Measurements from ENCODE around the gene GLIS1. TPM values are rescaled to one million over a fixed set of nuclear protein-coding genes. Genes with fewer than 3 reads are reported as not detected.

Gene GLIS1
- total RNA-seq, 1 experiment from 2014 or later = 0.39 TPM

DNA sequence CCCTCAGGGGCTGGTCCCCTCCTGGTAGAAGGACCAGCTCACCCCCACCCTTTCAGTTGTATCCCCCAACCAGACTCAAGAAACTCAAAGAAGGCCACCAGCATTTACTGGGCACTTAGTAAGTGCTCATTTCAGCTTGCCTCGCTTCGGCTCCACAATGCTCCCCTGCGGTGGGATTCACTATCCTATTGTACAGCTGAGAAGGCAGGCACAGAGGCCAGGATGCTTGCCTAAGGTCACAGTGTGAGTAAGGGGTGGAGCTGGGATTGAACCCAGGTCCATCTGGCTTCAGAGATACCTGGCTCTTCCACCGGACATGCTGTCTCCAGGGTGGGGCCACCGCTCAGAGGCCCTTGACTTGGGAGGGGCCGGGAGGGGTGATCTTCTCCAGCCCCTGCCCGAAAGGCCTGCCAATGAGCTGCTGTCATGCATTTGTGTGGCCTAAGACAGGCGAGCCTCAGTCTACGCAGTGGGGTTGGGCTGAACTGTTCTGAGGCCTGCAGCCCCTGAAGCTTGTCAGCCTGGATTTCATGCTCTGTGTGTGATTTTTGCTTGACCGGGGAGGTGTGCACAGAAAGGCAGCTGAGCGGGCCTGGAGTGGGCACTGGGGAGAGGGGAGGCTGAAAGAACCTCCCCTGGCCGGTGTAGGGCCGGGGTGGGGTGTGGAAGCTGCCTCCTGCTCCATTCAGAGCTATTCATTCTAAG lies 231.7 kb downstream of the GLIS1 start:
- ATAC-seq = no peak
- H3K9me2 ChIP-seq (ENCODE audit: insufficient read depth) = no peaks in the 10 kb centered on the region
- H3K27me3 ChIP-seq (ENCODE audit: insufficient read depth, low read length) = no peaks in the 10 kb centered on the region
- no peak for TF ChIP-seq SIN3A (IDR thresholded peaks at IDR 0.05; ENCODE audit: low read depth)
- TF ChIP-seq, protein P1, sequence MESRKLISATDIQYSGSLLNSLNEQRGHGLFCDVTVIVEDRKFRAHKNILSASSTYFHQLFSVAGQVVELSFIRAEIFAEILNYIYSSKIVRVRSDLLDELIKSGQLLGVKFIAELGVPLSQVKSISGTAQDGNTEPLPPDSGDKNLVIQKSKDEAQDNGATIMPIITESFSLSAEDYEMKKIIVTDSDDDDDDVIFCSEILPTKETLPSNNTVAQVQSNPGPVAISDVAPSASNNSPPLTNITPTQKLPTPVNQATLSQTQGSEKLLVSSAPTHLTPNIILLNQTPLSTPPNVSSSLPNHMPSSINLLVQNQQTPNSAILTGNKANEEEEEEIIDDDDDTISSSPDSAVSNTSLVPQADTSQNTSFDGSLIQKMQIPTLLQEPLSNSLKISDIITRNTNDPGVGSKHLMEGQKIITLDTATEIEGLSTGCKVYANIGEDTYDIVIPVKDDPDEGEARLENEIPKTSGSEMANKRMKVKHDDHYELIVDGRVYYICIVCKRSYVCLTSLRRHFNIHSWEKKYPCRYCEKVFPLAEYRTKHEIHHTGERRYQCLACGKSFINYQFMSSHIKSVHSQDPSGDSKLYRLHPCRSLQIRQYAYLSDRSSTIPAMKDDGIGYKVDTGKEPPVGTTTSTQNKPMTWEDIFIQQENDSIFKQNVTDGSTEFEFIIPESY (IDR thresholded peaks at IDR 0.05; ENCODE audit: extremely low read depth, insufficient replicate concordance, low read length) = no peak
- no peak for TF ChIP-seq SP1 (IDR thresholded peaks at IDR 0.05; ENCODE audit: low read depth)
- TF ChIP-seq CBX3 (IDR thresholded peaks at IDR 0.05; ENCODE audit: low read depth) = no peak
- no peak for TF ChIP-seq SRF (IDR thresholded peaks at IDR 0.05; ENCODE audit: low read depth)
- TF ChIP-seq TCF7L2 (IDR thresholded peaks at IDR 0.05; ENCODE audit: borderline replicate concordance, extremely low read depth, insufficient read depth, insufficient read length) = no peak
- TF ChIP-seq EZH2 (IDR thresholded peaks at IDR 0.05) = no peak
- no peak for TF ChIP-seq CEBPB (IDR thresholded peaks at IDR 0.05; ENCODE audit: low read depth)
- TF ChIP-seq RAD21 (IDR thresholded peaks at IDR 0.05; ENCODE audit: low read depth) = no peak
- no peak for TF ChIP-seq ZFX (IDR thresholded peaks at IDR 0.05)
- H3K36me3 ChIP-seq (ENCODE audit: control insufficient read depth in 1 of 2, insufficient read depth in 2 of 2, low read length in 2 of 2) = no peaks in the 10 kb centered on the region
- RAD21 ChIA-PET (ENCODE audit: low non-redundant PET in 1 of 2, low total read pairs in 2 of 2, uncharacterized antibody in 2 of 2, unreplicated experiment in 2 of 2) = no interaction called here
- no peaks in the 10 kb centered on the region for H4K20me1 ChIP-seq (ENCODE audit: insufficient read depth)
- H2AFZ ChIP-seq (ENCODE audit: low read depth, low read length, poor library complexity, severe bottlenecking) = no peak overlapping the region
- H3K9ac ChIP-seq (ENCODE audit: low read length) = no peak overlapping the region
- intact Hi-C loops (cut with micrococcal nuclease) = no loop called here
- H3K9me3 ChIP-seq (ENCODE audit: control insufficient read depth in 1 of 2, insufficient read depth in 1 of 2, low read depth in 1 of 2, low read length in 2 of 2) = no peaks in the 10 kb centered on the region
- DNase-seq (ENCODE audit: low read depth, low spot score) = no peak
- peaks cover 0 to 13% of the 10 kb centered on the region in 2 experiments; a peak in 2 of 4 replicates for H3K4me1 ChIP-seq (ENCODE audit: control insufficient read depth in 1 of 2, insufficient read depth in 2 of 2, low read length in 2 of 2)
- H3K79me2 ChIP-seq (ENCODE audit: insufficient read depth, low read length) = no peaks in the 10 kb centered on the region
- BruUV-seq (replicated peaks) = no TSS peak
- no peak overlapping the region for H3K27ac ChIP-seq (ENCODE audit: low read depth, low read length)
- H3K4me2 ChIP-seq (ENCODE audit: low read length) = no peak overlapping the region
- no peak overlapping the region for H3K4me3 ChIP-seq (replicated peaks in 1 of 2; ENCODE audit: low read depth in 1 of 2, low read length in 2 of 2)
- CTCF ChIA-PET = no interaction called here
- POLR2A ChIA-PET = no interaction called here
